ENCODE measurements around the gene CPNE5. TPM values are rescaled to one million over a fixed set of nuclear protein-coding genes. Genes with fewer than 3 reads are reported as not detected.
A peak's percentile ranks its signal among the peaks of the same experiment; 100 is the strongest.

The CPNE5 gene
- total RNA-seq = 6.7 TPM
- long read RNA-seq, partial matches to known transcripts = 5 of 12 reads
- long read RNA-seq, other reads (novel, unspliced or antisense) = 7 of 12 reads

DNA sequence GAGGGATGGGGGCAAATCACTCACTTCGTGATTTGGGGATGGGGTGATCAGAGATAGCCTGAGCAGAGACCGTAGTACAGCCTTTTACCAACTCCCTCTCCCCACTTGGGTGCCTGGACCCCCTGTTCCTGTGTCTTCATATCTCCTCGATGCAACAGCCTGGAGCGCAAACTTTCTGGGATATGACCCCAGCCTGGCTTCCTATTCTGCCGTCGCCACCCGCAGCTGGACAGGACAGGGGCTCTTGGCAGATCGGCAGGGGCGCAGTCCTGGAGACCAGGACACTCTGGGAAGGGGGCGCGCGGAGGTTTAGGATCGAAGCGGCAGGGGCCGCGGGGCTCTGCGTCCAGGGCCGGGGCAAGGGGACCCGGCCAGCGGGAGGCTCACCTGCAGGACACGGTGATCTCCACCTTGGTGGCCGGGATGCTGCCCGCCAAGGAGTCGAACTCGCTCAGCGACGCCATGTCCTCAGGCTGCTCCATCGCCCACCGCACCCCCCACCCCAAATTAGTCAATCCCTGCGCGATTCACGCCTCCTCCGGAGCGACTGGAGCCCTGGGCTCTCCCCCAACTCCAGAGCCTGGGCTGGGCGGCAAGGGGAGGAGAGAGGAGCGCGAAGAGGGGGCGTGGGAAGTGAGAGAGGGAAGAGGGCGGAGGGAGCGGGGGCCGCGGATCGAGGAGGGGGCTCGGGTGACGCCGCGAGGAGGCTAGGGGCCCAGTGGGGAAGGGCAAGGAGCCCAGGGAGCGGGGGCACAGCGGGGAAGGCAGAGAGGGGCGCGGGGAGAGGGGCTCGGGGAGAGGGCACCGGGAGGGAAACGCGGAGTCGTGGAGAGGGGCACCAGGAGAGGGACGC lies at the start of gene CPNE5:
Gene CPNE5 (minus strand): TSS at position 549 of the 853 bp plus-strand sequence. CDS start 67 bp downstream, at position 482.
- DNase-seq (ENCODE audit: low spot score) = no peak
- intact Hi-C loops (cut with DNase I) = loop anchor here (10.0 kb wide), 1 partner anchor 224 kb away; no protein-coding TSS in a partner anchor

DNA sequence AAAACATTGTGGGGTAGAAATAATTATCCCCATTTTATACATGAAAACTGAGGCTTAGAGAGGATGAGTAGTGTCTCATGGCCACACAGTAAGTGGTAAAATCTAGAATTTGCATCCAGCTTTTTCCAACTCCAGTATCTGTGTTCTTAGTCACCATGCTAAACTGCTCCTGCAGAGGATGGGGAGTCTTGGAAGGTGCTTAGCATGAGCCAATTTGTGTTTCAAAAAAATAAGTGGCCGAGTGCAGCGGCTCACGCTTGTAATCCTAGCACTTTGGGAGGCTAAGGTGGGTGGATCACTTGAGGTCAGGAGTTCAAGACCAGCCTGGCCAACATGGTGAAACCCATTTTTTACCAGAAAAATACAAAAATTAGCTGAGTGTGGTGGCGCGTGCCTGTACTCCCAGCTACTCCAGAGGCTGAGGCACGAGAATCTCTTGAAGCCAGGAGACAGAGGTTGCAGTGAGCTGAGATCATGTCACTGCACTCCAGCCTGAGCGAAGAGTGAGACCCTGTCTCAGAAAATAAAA lies 48.9 kb upstream of the CPNE5 start:
- DNase-seq (ENCODE audit: low spot score) = no peak
- intact Hi-C loops (cut with DNase I) = loop anchor here (10.0 kb wide), 1 partner anchor 287 kb away; the partner anchor contains the start of gene PIM1

DNA sequence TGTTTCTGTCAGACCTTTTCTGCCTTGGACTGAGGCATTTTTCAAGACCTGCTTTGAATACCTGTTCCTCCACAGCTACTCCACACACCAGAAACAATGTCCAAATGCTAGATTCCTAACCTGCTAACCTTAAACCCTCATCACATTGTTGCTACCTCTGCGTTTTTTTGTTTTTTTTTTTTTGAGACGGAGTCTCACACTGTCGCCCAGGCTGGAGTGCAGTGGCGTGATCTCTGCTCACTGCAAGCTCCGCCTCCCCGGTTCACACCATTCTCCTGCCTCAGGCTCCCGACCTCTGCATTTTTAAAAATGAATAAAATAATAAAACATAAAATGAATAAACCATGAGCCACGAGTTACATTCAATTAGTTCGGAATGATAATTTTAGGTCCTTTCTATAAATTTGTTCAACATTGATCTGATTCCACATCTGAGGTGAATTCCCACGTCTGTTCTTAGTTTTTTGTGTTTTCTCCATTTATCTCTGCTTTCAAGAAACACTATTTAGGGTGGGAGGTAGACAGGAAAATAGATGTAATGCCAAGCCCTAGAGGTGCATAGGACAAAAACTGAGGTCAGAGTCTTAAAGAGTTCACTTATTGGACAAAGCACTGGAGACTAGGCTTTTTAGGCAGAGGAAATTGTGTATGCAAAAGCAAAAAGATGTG lies 47.8 kb upstream of the CPNE5 start:
- intact Hi-C loops (cut with DNase I) = loop anchor here (10.0 kb wide), 1 partner anchor 288 kb away; the partner anchor contains the start of gene PIM1
- no peak for DNase-seq (ENCODE audit: low spot score)

DNA sequence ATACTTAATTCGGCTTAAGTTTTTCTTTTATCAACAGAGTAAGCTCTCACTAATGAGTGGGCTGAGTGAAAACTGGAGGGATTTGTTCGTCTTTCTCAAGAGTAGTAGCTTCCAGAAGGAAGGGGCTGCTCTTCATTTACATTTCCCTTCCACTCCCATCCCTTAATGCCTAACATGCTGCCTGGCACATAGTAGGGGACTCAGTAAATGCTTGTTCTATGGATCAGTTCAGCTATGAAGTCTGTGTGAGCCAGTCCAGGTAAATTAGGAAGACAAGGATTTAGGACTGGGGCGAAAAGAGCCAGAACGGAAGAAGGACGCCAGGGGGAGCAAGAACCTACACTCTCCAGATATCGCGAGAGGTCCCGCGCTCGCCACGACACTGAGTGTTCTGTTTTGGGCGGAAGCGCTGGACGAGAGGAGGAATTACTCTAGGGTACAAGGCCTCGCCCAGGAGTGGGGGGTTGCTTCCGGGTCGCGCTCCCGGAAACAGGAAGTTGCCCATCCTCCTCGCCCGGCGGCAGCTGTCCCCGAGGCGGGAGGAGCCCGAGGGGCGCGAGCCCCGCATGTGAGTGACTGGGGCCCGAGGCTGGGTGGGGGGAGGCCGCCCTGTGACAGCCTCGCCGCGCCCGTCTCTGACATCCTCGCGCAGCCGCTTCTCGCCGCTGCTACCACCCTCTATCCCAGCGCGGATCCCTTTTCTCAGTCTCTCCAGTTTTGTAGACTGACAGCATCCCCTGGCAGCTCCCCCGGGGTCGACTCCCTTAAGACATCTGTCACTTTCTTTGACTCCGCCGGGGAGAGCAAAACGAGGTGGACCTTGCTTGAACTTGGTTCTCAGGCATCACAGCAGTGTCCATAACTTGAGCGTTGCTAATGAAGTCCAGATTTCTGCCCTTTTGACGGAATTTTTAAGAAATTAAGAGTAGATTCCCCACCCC lies 46.5 kb upstream of the CPNE5 start, which contains the start of gene C6orf89:
Gene C6orf89 (plus strand): TSS at position 492 of the 941 bp plus-strand sequence. CDS start 13,493 bp downstream, outside the sequence.
- intact Hi-C loops (cut with DNase I) = loop anchor here (2.0 to 10.0 kb wide), 3 partner anchors 95 to 289 kb away; partner anchors contain the start of gene PIM1
- peak; percentile 99 for DNase-seq (ENCODE audit: low spot score)

DNA sequence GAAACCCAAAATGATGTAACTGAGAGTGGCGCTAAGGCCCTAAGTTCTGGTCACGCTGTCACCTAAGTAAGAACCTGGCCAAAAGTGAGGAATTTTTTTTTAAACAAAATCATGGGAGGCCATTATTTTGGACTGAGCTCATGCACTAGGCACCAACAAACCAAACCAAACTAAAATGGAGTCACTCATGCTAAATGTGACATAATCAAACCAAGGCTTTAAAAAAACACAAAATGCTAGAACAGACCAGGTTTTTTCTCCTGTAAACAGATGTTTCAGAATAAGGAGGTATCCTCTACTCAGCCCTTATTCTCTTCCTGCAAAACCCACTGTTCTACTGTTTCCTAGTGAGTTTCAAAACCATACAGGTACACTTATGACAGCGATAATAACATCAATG lies 45.4 kb upstream of the CPNE5 start:
- no peak for DNase-seq (ENCODE audit: low spot score)
- intact Hi-C loops (cut with DNase I) = loop anchor here (2.0 to 10.0 kb wide), 3 partner anchors 96 to 290 kb away; partner anchors contain the start of gene PIM1

DNA sequence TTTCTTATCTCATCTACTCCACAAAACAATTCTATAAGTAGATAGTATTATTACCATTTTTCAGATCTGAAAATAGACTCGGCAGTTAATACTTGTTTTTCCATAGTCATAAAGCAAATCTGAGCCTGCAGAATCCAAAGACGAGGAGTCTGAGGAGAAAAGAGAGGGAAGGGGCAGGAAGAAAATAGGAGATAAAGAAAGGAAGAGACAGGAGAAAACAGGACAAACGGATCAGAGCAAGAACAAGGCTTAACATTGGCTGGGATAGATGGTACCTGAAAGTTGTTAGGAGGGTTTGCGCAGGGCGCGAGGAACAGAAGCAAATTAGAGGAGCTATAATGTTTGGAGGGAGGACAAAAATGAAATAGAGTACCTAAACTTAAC lies 36.0 kb upstream of the CPNE5 start:
- DNase-seq (ENCODE audit: low spot score) = no peak
- intact Hi-C loops (cut with DNase I) = no loop called here

DNA sequence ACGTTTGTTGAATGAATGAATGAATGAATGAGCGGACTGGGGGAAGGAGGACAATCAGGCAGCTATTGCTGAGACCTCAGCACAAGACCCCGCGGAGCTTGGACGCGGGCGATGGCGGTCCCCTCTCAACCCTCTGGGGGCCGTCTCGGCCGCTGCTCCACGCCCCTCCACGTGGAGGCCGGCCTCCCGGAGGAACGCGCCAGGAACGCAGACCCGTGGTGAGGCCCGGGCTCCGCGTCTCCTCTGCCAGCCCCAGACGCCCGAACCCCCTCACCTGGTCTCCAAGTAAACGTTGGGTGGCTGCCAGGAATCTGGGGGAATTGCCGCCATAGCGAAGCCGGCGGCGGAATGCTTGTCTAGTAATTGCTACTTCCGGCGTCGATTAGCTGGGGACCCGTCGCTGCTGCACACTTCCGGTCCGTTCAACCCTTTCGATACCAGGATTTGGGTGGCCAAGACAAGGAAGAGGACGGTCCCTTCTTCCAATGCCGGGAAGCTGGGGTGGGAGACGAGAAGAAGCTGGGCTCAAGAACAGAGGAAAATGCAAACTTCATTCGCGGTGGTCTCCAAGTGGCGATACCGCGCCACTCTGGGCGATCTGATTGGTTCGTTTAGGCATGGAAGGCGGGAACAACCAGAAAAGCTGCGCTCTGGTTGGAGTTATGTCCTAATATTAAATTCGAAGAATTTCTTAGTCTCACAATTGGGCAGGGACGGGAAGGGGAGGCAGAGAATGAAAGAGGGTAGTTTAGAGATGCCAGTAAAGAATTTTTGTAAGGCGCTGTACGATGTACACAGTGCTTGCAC lies 35.4 kb upstream of the CPNE5 start, which contains the start of gene PPIL1:
Gene PPIL1 (minus strand): TSS at position 361 of the 807 bp plus-strand sequence. CDS start 31 bp downstream, at position 330.
- peak; percentile 86 for DNase-seq (ENCODE audit: low spot score)
- intact Hi-C loops (cut with DNase I) = no loop called here

DNA sequence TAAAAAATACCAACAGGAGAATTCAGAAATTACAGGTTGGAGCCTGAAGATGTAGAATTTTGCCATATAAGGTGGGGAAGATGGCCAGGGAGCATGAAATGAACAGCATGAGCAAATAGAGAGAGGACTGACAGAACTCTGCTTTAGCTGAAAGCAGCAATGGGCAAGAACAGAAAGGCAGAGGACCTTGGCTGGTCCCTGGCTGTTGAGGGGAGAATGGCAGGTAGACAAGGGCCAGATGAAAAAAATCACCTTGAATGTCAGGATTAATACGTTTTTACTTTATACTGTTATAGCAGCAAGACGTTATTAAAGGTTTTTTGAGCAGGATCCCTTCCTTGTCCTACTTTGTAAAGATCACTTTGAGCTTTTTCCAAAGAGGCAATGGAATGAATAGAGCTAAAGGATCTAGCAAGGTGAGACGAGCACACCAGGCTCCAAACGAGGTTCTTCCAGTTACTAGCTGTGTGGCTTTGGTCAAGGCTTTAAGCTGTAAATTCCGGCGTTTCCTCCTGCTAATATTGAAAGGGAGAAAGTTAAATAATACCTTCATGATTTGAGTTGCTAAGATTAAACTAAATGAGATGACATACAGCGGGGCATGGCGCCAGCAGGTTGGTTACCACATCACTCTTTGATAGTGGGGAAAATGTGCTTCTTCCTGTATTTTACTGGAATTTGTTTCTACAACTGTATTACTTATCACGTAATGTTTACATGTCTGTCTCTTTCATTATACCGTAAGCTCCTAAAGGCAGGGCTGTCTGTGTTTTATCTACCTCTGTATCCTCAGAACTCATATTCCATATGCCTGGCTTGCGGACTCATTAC lies 34.6 kb upstream of the CPNE5 start:
- no peak for DNase-seq (ENCODE audit: low spot score)
- intact Hi-C loops (cut with DNase I) = no loop called here

DNA sequence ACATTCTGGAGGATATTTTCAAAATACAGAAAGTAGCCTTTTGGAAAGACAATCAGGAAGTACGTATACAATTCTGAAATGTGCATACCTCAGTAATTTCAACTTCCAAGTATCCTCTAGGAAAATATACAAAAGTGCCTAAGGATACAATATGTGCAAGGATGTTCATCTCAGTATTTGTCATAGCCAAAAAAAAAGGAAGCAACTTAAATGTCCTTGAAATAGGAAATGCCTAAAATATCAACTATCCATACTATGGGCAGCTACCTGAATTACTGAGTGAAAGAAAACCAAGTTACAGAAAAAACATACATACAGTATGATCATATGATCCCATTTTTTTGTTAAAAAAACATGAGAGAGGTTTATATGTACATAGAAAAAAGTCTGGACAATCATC lies 33.9 kb upstream of the CPNE5 start:
- DNase-seq (ENCODE audit: low spot score) = no peak
- intact Hi-C loops (cut with DNase I) = no loop called here

DNA sequence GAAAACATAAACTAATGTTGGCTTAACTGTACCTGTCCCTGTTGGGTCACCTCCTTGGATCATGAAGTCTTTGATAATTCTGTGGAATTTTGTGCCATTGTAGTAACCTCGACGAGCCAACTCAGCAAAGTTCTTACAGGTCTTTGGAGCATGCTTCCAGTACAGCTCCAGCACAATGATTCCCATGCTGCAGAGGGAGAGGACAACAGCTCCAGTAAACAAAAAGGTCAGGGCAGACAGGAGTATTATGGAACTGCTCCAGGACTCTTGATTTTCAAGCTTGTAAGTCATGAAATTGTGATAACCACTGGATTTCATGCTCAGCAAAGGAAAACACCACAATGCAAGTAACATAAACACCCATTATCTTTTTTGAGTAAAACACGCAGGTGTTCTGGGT lies 32.4 kb upstream of the CPNE5 start:
- intact Hi-C loops (cut with DNase I) = no loop called here
- no peak for DNase-seq (ENCODE audit: low spot score)

DNA sequence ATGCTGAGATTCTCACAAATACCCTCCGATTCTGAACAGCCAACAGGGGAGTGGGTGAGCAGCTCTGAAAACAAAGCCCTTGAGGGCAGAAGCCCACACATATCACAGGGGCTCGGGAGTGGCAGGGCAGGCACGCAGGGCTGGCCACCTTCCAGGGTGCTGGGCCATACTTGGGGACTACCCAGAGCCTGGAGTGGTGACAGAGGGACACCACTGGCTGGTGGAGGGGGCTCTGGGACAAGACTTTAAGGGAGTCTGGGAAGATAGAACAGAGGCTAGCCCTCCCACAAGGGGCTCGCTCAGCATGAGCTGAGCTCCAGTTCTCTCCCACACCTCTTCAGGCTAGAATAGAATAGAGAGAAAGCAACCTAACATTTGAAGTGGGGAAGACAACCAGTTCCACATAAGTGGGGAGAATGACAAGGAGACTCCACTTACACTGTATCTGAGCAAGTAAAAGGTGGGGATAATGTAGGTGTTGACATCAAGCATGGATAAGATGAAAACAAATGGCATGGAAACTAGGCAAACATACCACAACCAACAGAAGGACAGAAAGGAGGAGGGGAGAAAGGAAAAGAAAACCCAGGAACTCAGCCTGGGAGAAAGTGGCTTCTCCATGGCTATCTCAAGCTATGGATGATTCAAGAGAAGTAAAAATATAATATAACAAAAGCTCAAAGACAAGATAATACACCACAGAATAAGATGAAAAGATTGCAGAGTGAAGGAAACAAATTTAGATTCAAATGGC lies 28.4 kb upstream of the CPNE5 start:
- intact Hi-C loops (cut with DNase I) = no loop called here
- no peak for DNase-seq (ENCODE audit: low spot score)

DNA sequence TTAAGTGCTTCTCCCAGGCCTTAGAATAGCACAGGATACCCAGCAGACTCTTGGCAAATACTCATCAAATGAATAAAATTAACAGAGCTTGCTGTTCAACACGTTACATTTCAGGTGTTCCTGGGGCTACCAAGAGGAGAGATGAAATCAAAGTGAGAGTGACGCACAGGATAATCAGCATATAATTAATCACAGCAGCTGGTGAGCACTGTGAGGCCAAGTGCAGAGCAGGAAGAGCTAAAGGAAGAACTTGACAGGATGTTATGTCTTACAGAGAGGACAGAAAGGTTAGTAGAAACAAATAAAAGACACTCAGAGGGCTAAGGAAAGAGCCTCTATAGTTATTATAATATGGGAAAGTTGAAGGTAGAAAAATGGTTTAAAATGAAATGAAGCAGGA lies 26.6 kb upstream of the CPNE5 start:
- intact Hi-C loops (cut with DNase I) = no loop called here
- no peak for DNase-seq (ENCODE audit: low spot score)

DNA sequence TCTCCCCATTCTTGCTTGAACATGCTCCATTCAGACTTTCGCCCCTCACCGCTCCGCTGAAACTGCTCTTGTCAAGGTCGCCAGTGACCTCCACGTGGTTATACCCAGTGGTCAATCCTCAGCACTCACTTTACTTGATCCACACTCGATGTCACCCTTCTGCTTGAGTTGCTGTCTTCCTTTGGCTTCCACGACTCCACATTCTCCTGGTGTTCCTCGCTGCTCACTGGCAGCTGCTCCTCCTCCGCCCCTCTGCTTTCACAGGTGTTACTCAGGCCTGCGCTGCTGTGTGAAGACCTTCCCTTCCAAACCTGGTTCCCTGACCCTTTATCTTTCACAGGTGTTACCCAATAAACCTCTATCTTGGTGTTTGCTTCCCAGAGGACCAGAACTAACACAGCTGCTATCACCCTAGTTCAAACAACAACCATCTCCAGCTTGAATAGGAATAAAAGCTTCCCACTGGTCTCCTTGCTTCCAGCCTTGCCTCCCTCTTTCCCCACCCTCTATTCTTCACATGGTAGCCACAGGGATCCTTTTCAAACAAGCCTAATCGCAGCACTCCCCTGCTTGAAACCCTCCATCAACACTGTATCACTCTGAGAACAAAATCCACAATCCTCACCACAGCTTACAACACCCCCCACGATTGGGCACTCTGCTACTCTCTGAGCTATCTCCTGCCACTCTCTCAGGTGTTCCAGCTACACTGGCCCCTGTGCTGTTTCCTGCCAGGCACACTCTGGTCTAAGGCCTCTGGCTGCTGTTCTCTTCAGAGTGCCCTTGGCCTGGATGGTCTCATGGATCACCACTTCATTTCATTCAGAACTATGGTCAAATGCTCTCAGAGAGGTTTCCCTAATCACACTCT lies 24.7 kb upstream of the CPNE5 start:
- intact Hi-C loops (cut with DNase I) = no loop called here
- no peak for DNase-seq (ENCODE audit: low spot score)

DNA sequence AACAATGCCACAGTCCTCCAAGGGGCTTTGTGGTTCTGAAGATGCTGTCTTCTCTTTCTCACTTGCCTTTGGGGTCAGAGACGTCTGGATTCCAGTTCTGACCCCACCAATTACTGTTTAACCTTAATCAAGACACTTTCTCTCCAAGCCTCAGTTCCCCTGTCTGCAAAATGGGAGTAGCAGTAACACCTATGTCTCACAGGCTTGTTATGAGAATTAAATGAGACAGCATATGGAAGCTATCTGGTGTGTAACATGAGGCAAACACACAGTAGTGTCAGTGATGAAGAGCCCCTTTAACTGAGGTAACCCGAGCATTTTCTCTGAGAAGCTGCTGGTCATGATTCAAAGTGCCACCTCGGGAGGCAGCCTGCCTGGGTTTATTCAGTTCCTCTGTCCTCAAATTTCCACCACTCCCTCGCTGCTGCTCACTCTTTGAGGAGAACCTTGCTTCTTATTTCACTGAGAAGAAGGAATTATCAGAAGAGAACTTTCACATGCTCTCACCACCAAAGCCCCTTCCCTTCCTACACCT lies 23.7 kb upstream of the CPNE5 start:
- no peak for DNase-seq (ENCODE audit: low spot score)
- intact Hi-C loops (cut with DNase I) = no loop called here

DNA sequence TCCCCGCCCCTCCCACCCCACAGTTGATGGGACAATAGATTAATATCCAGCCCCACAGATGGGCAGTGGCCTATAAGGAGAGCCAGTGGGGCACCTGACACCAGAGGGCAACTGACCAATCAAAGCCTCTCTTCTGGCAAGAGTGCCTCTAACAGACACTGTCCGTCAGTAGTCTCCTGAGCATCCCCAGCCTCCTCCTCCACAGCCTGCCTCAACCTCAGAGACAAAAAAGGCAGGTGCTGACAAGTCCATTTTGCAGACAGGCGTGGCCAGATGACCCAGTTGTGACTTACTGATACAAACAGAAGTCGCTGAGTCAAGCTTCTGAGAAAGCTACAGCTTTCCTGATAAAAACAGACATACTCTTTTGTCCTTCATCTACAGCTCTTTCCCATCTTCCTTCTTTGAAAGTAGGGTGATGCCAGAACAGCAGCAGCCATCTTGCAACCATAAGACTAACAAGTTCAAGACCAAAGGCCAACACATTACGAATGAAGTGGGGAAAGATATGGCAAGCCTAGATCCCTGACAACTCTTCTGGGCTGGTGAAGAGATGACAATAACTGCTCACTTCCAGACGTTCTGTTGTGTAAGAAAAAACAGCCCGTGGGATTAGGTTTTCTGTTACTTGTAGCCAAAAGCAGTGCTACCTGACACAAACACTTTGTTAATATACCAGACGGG lies 23.1 kb upstream of the CPNE5 start:
- intact Hi-C loops (cut with DNase I) = no loop called here
- DNase-seq (ENCODE audit: low spot score) = no peak

Data from cardiac septum (tissue), 1 donor.